K562 (cell line): Measurements from ENCODE around the gene TSPYL2. TPM values are rescaled to one million over a fixed set of nuclear protein-coding genes. Genes with fewer than 3 reads are reported as not detected.

Experiments
- ATAC-seq: fragments of 200-7000 bp; cut with Tn5 transposase; 3 replicates; pipeline ENCODE4 v1.9.1; 2020; ENCODE audit warnings: moderate library complexity
- BruUV-seq: library from RNA; stranded (reverse); fragments of 400-500 nt; replicated peaks from 2 replicates; lab custom pipeline; 2021; lab: Mats Ljungman, UMichigan
- CTCF ChIA-PET: fragments of 300-600 bp; formaldehyde crosslinking; extraction: SDS; loops from one replicate; lab custom pipeline; 2021; ENCODE audit warnings: low intra/inter-chr PET ratio; lab: Yijun Ruan, JAX
- POLR2A ChIA-PET: fragments of 300-600, 350-650 bp; sonication (Branson Sonifier 250); formaldehyde crosslinking; extraction: SDS; loops from one replicate; lab custom pipeline; 2021; ENCODE audit warnings: antibody characterized with exemption, inconsistent platforms; lab: Yijun Ruan, JAX
- DNase-seq, 4 experiments: peaks; one replicate each; pipeline versions ENCODE4 v3.0.0 to v3.0.0-alpha.2; 2011 to 2018; ENCODE audit warnings: low spot score in 3 of 4, mixed read lengths in 3 of 4; ENCODE audit errors: extremely low read depth in 1 of 4
- FAIRE-seq: peaks from 2 replicates; lab custom pipeline; 2011; peaks lifted over from hg19 to GRCh38; lab: Jason Lieb, UNC
- H2AFZ ChIP-seq: 2 replicates; pipeline ENCODE4 v1.6.0; 2011; ENCODE audit warnings: low read depth, low read length, control low read depth, inconsistent platforms
- H3K27ac ChIP-seq: fragments of 200-600 bp; 3 replicates; pipeline ENCODE4 v1.8.0; 2011; ENCODE audit warnings: low read depth, mild to moderate bottlenecking, control low read depth, inconsistent platforms, low read length, moderate library complexity, mixed read lengths; ENCODE audit errors: extremely low read depth
- H3K27me3 ChIP-seq, 2 experiments: fragments of 300-600 bp in 1 of 2; 2 replicates in 1 of 2; 3 replicates in 1 of 2; pipeline versions ENCODE4 v1.6.0 to v1.8.0; 2011; ENCODE audit warnings: inconsistent platforms in 2 of 2, low read length in 2 of 2, mild to moderate bottlenecking in 1 of 2, mixed read lengths in 1 of 2, moderate library complexity in 1 of 2; ENCODE audit not compliant: control insufficient read depth in 2 of 2, insufficient read depth in 2 of 2
- H3K36me3 ChIP-seq: fragments of 300-600 bp; 3 replicates; pipeline ENCODE4 v1.8.0; 2011; ENCODE audit warnings: mild to moderate bottlenecking, low read length, inconsistent platforms; ENCODE audit not compliant: control insufficient read depth, insufficient read depth
- H3K4me1 ChIP-seq, 2 experiments: fragments of 200-600 bp in 1 of 2; replicated peaks in 1 of 2; 2 replicates in 1 of 2; 3 replicates in 1 of 2; pipeline versions ENCODE4 v1.5.1 to v1.8.0; 2011; ENCODE audit warnings: inconsistent platforms in 2 of 2, low read length in 2 of 2, mild to moderate bottlenecking in 1 of 2, mixed read lengths in 1 of 2, moderate library complexity in 1 of 2; ENCODE audit not compliant: control insufficient read depth in 2 of 2, insufficient read depth in 2 of 2
- H3K4me2 ChIP-seq: 2 replicates; pipeline ENCODE4 v1.6.1; 2011; ENCODE audit warnings: low read length, control low read depth, inconsistent platforms, mixed read lengths; ENCODE audit not compliant: insufficient read depth
- H3K4me3 ChIP-seq: fragments of 200-600 bp; sonication (generic), shearing (Covaris generic); 2 replicates; pipeline ENCODE4 v1.5.1; 2016; ENCODE audit warnings: control low read depth, inconsistent platforms
- H3K79me2 ChIP-seq: fragments of 200-600 bp; 3 replicates; pipeline ENCODE4 v1.8.0; 2011; ENCODE audit warnings: low read length, inconsistent platforms; ENCODE audit not compliant: control insufficient read depth, insufficient read depth
- H3K9ac ChIP-seq, 2 experiments: 2 replicates each; pipeline versions ENCODE4 v1.6.0 to v1.6.1; 2011; ENCODE audit warnings: low read depth in 2 of 2, low read length in 2 of 2, control low read depth in 1 of 2, inconsistent platforms in 1 of 2, mild to moderate bottlenecking in 1 of 2, mixed read lengths in 1 of 2; ENCODE audit not compliant: insufficient read depth in 1 of 2
- H3K9me1 ChIP-seq: one replicate; pipeline ENCODE4 v1.6.0; 2011; ENCODE audit warnings: inconsistent platforms, mild to moderate bottlenecking, low read length, moderate library complexity; ENCODE audit not compliant: control insufficient read depth, insufficient read depth
- H3K9me3 ChIP-seq: replicated peaks from 2 replicates; pipeline ENCODE4 v1.5.1; 2011; ENCODE audit warnings: low read depth, low read length, inconsistent platforms; ENCODE audit not compliant: control insufficient read depth, insufficient read depth
- H4K20me1 ChIP-seq: replicated peaks from 2 replicates; pipeline ENCODE4 v1.6.1; 2011; ENCODE audit warnings: low read length, inconsistent platforms, mixed read lengths; ENCODE audit not compliant: control insufficient read depth, insufficient read depth
- ARID1B ChIP-seq: fragments of 450-650 bp; IDR thresholded peaks from 2 replicates; pipeline ENCODE4 v1.6.1; 2016; ENCODE audit warnings: antibody characterized with exemption, mild to moderate bottlenecking, inconsistent platforms
- BCOR ChIP-seq: fragments of 450-650 bp; IDR thresholded peaks from 2 replicates; pipeline ENCODE4 v1.6.1; 2016
- CBFA2T3 ChIP-seq: fragments of 450-650 bp; IDR thresholded peaks from 2 replicates; pipeline ENCODE4 v1.6.1; 2017
- CREB1 ChIP-seq, 2 experiments: sonication (generic) in 1 of 2; formaldehyde crosslinking in 1 of 2; IDR thresholded peaks; 2 replicates each; pipeline versions ENCODE4 v1.6.1 to v1.8.0; 2012 to 2022; ENCODE audit warnings: inconsistent platforms in 1 of 2, mild to moderate bottlenecking in 1 of 2, missing genetic modification reagents in 1 of 2, moderate library complexity in 1 of 2
- CTBP1 ChIP-seq: fragments of 450-650 bp; IDR thresholded peaks from 2 replicates; pipeline ENCODE4 v1.6.1; 2016; ENCODE audit warnings: borderline replicate concordance
- DPF2 ChIP-seq: fragments of 450-650 bp; IDR thresholded peaks from 2 replicates; pipeline ENCODE4 v1.6.1; 2016
- JUND ChIP-seq, 2 experiments: IDR thresholded peaks; 2 replicates in 1 of 2; 3 replicates in 1 of 2; pipeline ENCODE4 v1.6.1; 2011; ENCODE audit warnings: borderline replicate concordance in 2 of 2, low read depth in 2 of 2, low read length in 2 of 2, improper control_type of control experiment in 1 of 2, missing biosample characterization in 1 of 2, missing genetic modification characterization in 1 of 2, missing genetic modification reagents in 1 of 2
- KDM1A ChIP-seq, 2 experiments: fragments of 450-650 bp; IDR thresholded peaks; 2 replicates each; pipeline ENCODE4 v1.6.1; 2016; ENCODE audit warnings: mild to moderate bottlenecking in 2 of 2
- KLF1 ChIP-seq: fragments of 450-650 bp; IDR thresholded peaks from 2 replicates; pipeline ENCODE4 v1.6.1; 2016; ENCODE audit warnings: missing genetic modification characterization, missing compliant biosample characterization
- MCM3 ChIP-seq: fragments of 450-650 bp; IDR thresholded peaks from 2 replicates; pipeline ENCODE4 v1.6.1; 2016
- RCOR1 ChIP-seq, 2 experiments: IDR thresholded peaks; 2 replicates each; pipeline ENCODE4 v1.6.1; 2012; ENCODE audit warnings: low read depth in 2 of 2, low read length in 2 of 2, borderline replicate concordance in 1 of 2, improper control_type of control experiment in 1 of 2
- SIRT6 ChIP-seq: IDR thresholded peaks from one replicate; pipeline ENCODE4 v1.6.1; 2012; ENCODE audit warnings: low read depth, mild to moderate bottlenecking, control low read depth, inconsistent platforms, low read length, moderate library complexity
- TAF7 ChIP-seq: fragments of 450-650 bp; IDR thresholded peaks from 2 replicates; pipeline ENCODE4 v1.6.1; 2016; ENCODE audit warnings: missing genetic modification characterization, missing compliant biosample characterization
- XRCC3 ChIP-seq: fragments of 450-650 bp; IDR thresholded peaks from 2 replicates; pipeline ENCODE4 v1.6.1; 2017; ENCODE audit warnings: mild to moderate bottlenecking, moderate library complexity
- ZEB2 ChIP-seq: fragments of 450-650 bp; IDR thresholded peaks from 2 replicates; pipeline ENCODE4 v1.6.1; 2016
- ZFP1 ChIP-seq: fragments of 450-650 bp; formaldehyde crosslinking; IDR thresholded peaks from 2 replicates; pipeline ENCODE4 v1.4.0; 2020; ENCODE audit warnings: mild to moderate bottlenecking, mixed read lengths
- ZFP36 ChIP-seq: fragments of 150-350 bp; IDR thresholded peaks from 2 replicates; pipeline ENCODE4 v1.6.1; 2018; ENCODE audit warnings: low read length, low read depth; ENCODE audit not compliant: partially characterized antibody
- ZNF436 ChIP-seq: fragments of 250-450, 450-650 bp; sonication (Bioruptor Pico); formaldehyde crosslinking; IDR thresholded peaks from 2 replicates; pipeline ENCODE4 v1.7.0; 2020; ENCODE audit warnings: mild to moderate bottlenecking
- WGBS: fragments of 100-300 bp; shearing (Covaris generic); methylation state at CpG from one replicate; pipeline ENCODE4 v1.1.6; 2016; ENCODE audit warnings: low coverage, mixed read lengths; ENCODE audit not compliant: insufficient coverage; ENCODE audit errors: missing lambda C conversion rate; 5-methylcytosine and 5-hydroxymethylcytosine counted together
- in situ Hi-C: fragments of 300-500 bp; cut with MboI; formaldehyde crosslinking; loops from 4 replicates; pipeline ENCODE4 v1.15.0; 2018; ENCODE audit warnings: inconsistent platforms, mixed read lengths
- intact Hi-C: fragments of 100-400 bp; cut with micrococcal nuclease; formaldehyde crosslinking; loops from 2 replicates; pipeline ENCODE4 v1.14.2; 2022
- polyA plus RNA-seq, 8 experiments: library from polyadenylated mRNA; depleted of rRNA in 4 of 8; stranded (reverse) in 5 of 8; unstranded in 3 of 8; fragments of >200 nt; fragmentation: Nextera tagmentation in 2 of 8; fragmentation: Illumina TruSeq in 1 of 8; extraction: Ambion mirVana in 2 of 8; extraction: Trizol in 1 of 8; gene quantifications; 2 replicates each; pipeline versions ENCODE4 v1.2.1 to v1.2.3, GENCODE V29; 2011 to 2014; ENCODE audit warnings: inconsistent platforms in 1 of 8, missing spikeins in 1 of 8
- total RNA-seq, 7 experiments: library from RNA; depleted of rRNA in 6 of 7; stranded (reverse); fragments of >200 nt in 6 of 7; fragmentation: Illumina TruSeq in 2 of 7; extraction: Trizol in 2 of 7; gene quantifications; 2 replicates each; pipeline versions ENCODE4 v1.2.1 to v1.2.3, GENCODE V29; 2011 to 2021; ENCODE audit warnings: low replicate concordance in 1 of 7
- TF ChIP-seq, protein P1 (sequence below), 2 experiments: fragments of 450-650 bp in 1 of 2; sonication (generic) in 1 of 2; formaldehyde crosslinking in 1 of 2; IDR thresholded peaks in 1 of 2; conservative IDR thresholded peaks in 1 of 2; 2 replicates each; pipeline versions ENCODE4 v1.6.1 to v1.8.1; 2016 to 2023; ENCODE audit warnings: mild to moderate bottlenecking in 2 of 2, moderate library complexity in 2 of 2, inconsistent platforms in 1 of 2, missing genetic modification reagents in 1 of 2
- TF ChIP-seq, protein P2 (sequence below): sonication (generic); formaldehyde crosslinking; IDR thresholded peaks from 2 replicates; pipeline ENCODE4 v1.8.0; 2023; ENCODE audit warnings: mild to moderate bottlenecking, missing genetic modification reagents

The TSPYL2 gene
- total and polyA plus RNA-seq, 9 of the 15 experiments (the other 6 are each of a cell fraction or from before 2014, with no cell fraction given), result 0.41 to 20.0 (median 10.8) TPM

DNA sequence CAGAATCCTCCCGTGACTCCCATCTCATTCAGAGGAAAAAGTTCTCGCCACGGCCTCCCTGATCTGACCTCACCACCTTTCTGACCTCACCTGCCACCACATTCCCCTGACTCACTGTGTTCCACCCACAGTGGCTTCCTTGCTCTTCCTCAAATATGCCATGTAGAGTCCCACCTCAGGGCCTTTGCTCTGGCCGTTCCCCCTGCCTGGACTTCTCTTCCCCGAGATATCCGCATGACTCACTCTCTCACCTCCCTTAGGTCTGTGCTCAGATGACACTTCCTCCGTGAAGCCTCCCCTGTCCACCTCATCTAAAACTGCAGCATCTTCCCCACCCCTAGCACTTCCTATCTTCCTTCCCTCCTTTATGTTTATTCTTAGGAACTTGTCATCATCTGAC, 7.2 kb upstream of the TSPYL2 start:
- in situ Hi-C loops, result no loop called here
- TF ChIP-seq KDM1A (IDR thresholded peaks at IDR 0.05) (peak in 1 of 2 experiments; percentile 40; a peak in 2 of 4 replicates), CBFA2T3 (peak; percentile 35; the same call in 1 of the 2 replicates), JUND (IDR thresholded peaks at IDR 0.05; ENCODE audit: borderline replicate concordance, low read depth, low read length) (peak; percentile 75), JUND (tag; IDR thresholded peaks at IDR 0.05; ENCODE audit: borderline replicate concordance, low read depth, low read length) (peak; percentile 59; the same call in 1 of the 3 replicates), ARID1B (peak; percentile 39; the same call in 1 of the 2 replicates), RCOR1 (IDR thresholded peaks at IDR 0.05; ENCODE audit: borderline replicate concordance in 1 of 2, low read depth in 2 of 2, low read length in 2 of 2) (0 out of 4 replicates have a peak, but pooled peaks of 1 of the 2 experiments have one; percentile 18), DPF2 (0 out of 2 replicates have a peak, but pooled peaks have one; percentile 28), CREB1 (IDR thresholded peaks at IDR 0.05) (no peak), CREB1 (CRISPR knock-in tag; IDR thresholded peaks at IDR 0.05) (no peak), TAF7 (tag) (no peak), ZFP1 (CRISPR knock-in tag) (no peak), CTBP1 (peak; percentile 46; the same call in 1 of the 2 replicates), SIRT6 (no peak), MCM3 (no peak), ZEB2 (peak; percentile 68), BCOR (peak; percentile 70; the same call in 1 of the 2 replicates), KLF1 (tag) (no peak), XRCC3 (no peak), ZFP36 (peak; percentile 96), ZNF436 (peak; percentile 76)
- TF ChIP-seq, protein P1, sequence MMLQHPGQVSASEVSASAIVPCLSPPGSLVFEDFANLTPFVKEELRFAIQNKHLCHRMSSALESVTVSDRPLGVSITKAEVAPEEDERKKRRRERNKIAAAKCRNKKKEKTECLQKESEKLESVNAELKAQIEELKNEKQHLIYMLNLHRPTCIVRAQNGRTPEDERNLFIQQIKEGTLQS (IDR thresholded peaks at IDR 0.05), result peak; percentile 65
- TF ChIP-seq, protein P1 (CRISPR knock-in tag; conservative IDR thresholded peaks at IDR 0.05), result no peak
- TF ChIP-seq, protein P2, sequence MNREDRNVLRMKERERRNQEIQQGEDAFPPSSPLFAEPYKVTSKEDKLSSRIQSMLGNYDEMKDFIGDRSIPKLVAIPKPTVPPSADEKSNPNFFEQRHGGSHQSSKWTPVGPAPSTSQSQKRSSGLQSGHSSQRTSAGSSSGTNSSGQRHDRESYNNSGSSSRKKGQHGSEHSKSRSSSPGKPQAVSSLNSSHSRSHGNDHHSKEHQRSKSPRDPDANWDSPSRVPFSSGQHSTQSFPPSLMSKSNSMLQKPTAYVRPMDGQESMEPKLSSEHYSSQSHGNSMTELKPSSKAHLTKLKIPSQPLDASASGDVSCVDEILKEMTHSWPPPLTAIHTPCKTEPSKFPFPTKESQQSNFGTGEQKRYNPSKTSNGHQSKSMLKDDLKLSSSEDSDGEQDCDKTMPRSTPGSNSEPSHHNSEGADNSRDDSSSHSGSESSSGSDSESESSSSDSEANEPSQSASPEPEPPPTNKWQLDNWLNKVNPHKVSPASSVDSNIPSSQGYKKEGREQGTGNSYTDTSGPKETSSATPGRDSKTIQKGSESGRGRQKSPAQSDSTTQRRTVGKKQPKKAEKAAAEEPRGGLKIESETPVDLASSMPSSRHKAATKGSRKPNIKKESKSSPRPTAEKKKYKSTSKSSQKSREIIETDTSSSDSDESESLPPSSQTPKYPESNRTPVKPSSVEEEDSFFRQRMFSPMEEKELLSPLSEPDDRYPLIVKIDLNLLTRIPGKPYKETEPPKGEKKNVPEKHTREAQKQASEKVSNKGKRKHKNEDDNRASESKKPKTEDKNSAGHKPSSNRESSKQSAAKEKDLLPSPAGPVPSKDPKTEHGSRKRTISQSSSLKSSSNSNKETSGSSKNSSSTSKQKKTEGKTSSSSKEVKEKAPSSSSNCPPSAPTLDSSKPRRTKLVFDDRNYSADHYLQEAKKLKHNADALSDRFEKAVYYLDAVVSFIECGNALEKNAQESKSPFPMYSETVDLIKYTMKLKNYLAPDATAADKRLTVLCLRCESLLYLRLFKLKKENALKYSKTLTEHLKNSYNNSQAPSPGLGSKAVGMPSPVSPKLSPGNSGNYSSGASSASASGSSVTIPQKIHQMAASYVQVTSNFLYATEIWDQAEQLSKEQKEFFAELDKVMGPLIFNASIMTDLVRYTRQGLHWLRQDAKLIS (CRISPR knock-in tag), result no peak

More for the DNA sequence above, 7.2 kb upstream of the TSPYL2 start:
- DNase-seq (peak in 2 of 4 experiments; percentile 19 to 47), FAIRE-seq (peak; percentile 73), ATAC-seq (peak; percentile 41; the same call in 2 of the 3 replicates)
- 0% methylated on average over 6 of the region's 7 CpGs for WGBS
- Histone ChIP-seq H4K20me1 (no peaks in the 10 kb centered on the region), H3K36me3 (no peaks in the 10 kb centered on the region), H3K79me2 (no peaks in the 10 kb centered on the region), H3K9me1 (no peaks in the 10 kb centered on the region), H3K27ac (no peak overlapping the region; the same call in 2 of the 3 replicates), H3K4me2 (peak overlapping the region; percentile 32), H3K27me3 (no peaks in the 10 kb centered on the region), H3K4me3 (no peak overlapping the region), H3K9ac (no peak overlapping the region), H3K9me3 (no peaks in the 10 kb centered on the region), H3K4me1 (peaks cover 0 to 18% of the 10 kb centered on the region in 2 experiments; a peak in 3 of 5 replicates), H2AFZ (peak overlapping the region; percentile 76)
- ChIA-PET CTCF (no interaction called here), POLR2A (no interaction called here)
- no TSS peak for BruUV-seq
- intact Hi-C loops, result loop anchor here (10.0 kb wide), 1 partner anchor 150 kb away; the partner anchor contains the start of gene KDM5C
